ENCODE measurements around the gene FAM180A.
A peak's percentile ranks its signal among the peaks of the same experiment; 100 is the strongest.
"Not testable (repeated sequence)": the region's sequence is repeated elsewhere in the genome, so short reads cannot be mapped to it uniquely, and the experiment has no call there.

FAM180A gene

DNA sequence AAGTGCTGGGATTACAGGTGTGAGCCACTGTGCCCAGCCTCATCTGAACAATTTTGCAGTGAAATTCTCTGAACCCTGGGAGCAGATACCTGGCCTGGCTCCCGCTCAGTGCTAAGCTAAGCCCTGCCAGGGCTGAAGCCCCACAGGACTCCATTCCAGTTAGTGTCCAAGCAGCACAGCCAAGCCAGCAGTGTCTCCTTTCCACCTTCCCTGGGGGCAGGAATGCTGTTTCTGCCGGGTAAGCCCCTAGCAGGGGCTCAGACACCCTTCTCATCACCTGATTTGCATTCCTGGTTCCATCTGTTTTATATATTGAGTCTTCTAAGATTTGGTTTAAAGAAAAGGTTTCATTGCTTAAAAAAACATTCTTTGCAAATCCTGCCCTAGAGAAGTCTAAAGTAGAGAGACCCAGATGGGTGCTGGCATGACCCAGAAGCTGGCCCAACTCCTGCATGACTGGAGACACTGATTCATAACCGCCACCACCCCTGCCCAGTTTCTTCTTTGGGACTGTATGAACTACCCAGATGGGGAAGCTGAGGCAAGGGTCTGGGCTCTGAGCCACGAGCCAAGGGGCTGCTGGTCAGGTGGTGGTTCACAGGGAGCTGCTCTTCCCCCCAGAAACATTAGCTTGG lies 34.7 kb downstream of the FAM180A start:
- no peak for DNase-seq (ENCODE audit: low spot score)

DNA sequence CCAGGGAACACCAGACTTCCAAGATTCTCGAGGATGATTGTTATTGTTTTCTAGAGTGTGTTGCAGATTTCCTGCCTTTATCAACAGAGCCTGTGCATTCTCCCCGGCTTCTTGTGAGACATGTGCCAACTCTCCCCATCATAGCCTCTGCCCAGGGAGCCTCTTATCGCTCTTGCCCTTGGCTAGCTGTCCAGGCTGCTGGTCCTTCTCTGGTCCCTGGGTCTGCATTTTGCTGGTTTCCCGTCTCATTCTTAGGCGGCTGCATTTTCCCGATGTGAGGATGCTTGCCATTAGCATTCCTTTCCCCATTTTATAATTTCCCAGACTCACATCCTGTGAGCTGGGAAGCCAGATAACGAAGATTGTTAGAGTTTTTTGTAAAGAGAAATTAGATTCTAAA lies 35.8 kb downstream of the FAM180A start:
- DNase-seq (ENCODE audit: low spot score): peak; percentile 21

DNA sequence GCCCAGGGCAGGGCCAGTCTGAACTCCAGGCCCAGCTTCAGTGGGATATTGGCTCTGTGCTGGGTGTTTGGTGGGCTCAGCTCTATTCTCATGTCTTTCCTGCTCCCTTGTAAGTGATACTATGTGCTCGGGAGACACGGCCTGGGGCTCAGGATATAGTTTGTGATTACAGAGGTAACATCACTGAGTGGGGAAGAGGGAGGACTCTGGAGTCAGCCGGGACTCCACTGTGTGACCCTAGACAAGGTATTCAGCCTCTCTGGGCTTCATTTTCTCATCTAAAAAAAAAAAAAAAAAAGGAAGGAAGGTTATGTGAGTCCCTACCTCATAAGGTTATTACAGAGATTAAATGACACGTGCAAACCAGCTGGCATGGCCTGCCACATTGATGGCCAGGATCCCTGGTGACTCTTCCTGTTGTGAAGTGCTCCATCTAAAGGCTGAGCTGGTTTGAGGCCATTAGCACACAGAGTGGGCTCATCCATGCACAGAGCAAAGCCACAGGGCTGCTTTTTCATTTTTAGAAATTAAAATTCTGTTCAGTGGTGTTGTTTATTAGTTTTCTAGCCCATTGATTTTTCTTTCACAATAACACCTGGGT lies 36.3 kb downstream of the FAM180A start:
- DNase-seq (ENCODE audit: low spot score): no peak

DNA sequence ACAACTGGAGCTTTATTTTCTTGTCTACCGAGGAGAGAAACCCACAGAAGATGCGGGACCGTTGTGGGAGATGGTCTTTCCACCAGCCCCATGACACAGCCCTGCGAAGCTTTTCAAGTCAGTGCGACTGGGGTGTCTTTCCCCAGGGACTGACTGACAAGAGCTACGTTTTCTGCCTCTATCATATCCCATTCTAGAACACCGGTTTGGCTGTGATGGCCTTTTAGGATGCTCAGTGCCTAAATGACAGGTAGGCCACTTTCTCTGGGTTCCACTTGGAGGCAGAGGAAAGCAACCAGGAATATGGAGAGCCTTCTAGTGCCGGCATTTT lies 37.5 kb downstream of the FAM180A start:
- no peak for DNase-seq (ENCODE audit: low spot score)

DNA sequence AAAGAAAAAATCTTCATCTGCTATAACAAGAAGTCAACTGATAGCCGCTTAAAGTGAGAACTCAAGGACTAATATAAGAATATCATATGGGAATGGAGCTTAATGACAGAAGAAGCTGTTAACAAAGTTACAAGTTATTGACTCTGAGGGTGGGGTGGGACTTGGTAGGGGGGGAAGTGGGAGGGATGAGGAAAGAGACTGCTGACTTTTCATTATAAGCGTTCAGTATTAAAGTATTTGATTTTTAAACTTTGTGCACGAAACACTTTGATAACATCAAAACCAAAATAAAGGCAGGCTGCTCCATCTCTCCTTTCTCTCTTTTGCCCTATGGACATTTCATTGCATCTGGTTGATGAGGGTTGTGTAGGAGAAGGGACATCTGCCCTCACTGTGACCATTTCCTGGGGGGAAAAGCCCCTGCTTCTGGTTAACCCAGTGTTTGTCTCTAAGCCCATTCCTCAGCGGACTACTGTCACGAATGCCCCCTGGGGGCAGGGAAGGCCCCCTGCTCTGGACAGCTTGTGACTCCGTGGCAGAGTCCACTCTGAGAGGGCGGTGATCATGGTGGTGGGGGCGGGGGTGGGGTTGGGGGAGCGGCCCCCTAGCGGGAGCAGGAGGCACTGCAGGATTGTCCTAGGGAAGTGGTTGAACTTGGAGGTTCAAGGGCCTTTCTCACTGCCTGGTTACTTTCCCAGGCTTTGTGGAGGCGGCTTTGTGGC lies 38.0 kb downstream of the FAM180A start:
- no peak for DNase-seq (ENCODE audit: low spot score)

DNA sequence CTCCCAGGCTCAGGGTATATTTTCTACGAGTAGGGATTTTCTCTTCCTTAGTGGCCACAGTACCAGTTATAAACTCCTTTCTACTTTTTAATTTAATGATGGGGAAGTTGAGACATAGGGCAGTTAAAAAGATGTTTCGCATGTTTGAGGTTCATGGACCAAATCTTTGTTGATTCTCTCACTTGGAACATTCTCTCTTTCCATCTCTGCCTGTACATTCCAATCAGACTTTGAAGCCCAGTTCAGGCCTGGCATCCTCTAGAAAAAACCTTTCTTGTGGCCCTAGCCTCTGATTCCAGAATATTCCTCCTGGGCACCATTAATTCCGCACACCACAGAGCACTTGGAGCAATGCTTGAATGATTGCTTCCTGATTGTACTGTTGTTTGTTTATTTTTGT lies 39.1 kb downstream of the FAM180A start:
- no peak for DNase-seq (ENCODE audit: low spot score)

DNA sequence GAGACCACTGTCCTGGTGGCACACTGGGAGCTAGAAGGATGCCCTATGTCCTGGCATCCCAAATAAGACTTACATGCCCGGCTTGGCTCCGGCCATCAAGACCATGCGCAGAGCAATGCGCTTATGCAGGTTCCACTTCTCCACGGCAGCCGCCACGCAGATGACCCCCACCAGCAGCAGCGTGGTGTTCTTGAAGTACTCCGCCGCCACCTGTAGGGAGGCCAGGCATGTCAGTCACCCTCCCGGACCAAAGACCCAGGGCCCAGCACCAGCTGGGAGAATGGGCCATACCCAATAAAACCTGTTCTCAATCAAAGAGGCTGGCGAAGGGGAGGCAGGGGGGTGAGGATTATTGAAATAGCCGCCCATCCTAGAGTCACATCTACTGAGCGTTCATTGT lies 40.6 kb downstream of the FAM180A start:
- no peak for DNase-seq (ENCODE audit: low spot score)

DNA sequence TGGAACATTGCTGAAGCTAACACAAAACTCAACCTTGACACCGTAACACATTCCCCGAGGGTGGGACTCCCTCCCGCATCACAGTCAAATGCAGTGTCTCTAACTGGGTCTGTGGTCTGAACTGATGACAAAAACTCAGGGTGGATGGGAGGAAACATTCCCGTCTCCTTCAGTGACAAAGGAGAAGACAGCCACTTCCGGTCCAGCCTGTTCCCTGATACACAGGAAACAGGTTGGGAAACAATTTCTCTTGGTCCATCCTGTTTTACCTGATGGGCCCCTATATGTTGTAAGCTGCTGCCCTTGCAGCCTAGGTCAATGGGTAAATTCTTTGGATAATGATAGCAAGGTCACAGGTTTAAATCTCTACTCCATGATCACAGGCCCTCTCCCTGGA lies 41.0 kb downstream of the FAM180A start:
- no peak for DNase-seq (ENCODE audit: low spot score)

DNA sequence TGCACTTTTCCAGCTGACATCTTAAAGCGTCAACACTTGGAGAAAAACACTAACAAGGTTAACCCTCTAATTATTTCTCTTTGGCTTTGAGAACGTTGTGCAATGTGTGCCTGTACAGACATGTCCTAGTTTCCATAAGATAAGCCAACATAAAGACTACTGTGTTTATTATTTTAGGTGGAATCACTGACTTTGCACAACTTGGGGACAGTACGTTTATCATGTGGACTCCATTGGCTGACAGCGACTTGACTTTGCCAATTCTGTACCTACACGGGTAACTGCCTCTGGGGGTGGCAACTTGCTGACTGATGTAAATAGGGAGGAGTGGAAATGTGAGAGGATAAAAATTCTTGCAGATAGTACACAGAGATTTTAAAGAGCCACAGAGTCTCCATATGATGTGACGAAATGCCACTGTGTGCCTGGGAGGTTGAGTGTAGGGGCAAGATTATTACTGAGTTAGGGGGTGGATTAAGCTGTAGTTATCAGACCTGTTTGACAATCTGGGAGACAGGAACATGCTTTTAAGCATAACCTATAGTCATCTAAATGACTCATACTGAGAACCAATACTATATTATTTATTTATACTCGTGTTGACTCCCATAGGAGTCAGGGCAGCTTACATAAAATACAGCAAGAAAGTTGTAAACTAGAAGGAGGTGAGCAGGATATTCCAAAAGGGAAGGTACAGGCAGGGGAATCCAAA lies 41.6 kb downstream of the FAM180A start:
- DNase-seq (ENCODE audit: low spot score): no peak

DNA sequence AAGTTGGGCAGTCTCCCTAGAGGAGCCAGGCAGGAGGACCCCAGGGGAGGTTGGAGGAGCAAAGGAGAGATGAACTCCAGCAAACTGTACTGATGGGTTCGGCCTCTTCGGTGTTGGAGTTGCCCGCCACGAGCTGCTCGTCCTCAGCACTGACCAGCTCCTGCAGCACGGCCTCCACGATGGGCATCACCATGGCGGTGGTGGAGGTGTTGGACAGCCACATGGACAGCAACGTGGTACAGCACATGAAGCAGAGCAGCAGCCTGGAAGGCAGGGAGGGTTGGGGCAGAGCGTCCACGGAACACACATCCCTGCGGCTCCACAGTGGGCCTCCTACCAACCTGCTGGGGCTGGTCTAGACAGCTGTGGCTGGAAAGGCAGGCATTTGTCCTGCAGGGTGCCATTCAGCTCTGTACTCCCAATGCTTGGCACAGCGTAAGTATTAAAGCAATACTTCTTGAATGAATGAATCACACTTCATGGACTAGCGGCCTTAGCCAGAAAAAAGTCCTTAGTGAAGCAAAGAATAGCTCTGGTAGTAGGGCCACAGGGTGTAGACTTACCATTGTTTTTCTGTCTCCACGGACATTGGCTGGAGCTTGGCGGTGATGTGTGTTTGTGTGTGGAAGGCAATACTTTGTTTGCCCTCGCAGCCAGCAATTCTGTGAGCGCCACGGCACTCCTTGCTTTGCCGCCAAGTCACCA lies 42.4 kb downstream of the FAM180A start:
- no peak for DNase-seq (ENCODE audit: low spot score)

DNA sequence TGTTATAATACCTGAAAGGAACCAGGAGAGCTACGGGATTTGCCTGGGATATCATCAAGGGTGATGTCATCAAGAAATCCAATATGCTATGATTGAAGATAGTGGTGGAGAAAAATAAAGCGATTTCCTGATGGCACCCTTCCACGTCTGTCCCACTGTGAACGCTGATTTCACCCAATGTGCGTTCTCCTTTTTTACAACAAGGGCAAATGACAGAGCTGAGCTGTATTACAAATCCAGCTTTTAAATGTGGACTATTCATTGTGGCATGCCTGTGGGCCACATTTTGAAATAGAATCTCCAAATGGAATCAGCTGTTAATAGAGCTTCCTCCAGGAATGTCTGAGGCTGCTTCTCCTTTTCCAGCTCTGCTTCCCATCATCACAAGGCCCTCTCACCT lies 43.9 kb downstream of the FAM180A start:
- DNase-seq (ENCODE audit: low spot score): no peak

DNA sequence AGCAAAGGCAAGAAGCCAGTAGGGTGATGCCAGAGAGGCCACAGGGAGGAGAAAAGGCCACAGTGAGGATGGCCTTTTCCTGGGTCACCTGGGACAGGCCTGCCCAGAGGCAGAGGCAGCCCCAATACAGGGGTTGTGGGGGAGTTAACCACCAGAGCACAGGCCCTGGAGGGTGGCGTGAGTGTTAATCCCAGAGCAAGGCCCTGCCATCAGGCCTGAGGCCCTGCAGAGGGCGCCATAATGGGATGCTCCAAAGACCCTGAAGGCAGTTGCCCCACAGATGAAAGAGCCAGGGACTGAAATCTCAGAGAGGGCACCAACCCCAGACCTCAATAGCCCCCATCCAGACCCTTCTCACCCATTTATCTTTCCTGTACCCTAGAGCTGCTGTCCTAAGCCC lies 44.5 kb downstream of the FAM180A start:
- no peak for DNase-seq (ENCODE audit: low spot score)

DNA sequence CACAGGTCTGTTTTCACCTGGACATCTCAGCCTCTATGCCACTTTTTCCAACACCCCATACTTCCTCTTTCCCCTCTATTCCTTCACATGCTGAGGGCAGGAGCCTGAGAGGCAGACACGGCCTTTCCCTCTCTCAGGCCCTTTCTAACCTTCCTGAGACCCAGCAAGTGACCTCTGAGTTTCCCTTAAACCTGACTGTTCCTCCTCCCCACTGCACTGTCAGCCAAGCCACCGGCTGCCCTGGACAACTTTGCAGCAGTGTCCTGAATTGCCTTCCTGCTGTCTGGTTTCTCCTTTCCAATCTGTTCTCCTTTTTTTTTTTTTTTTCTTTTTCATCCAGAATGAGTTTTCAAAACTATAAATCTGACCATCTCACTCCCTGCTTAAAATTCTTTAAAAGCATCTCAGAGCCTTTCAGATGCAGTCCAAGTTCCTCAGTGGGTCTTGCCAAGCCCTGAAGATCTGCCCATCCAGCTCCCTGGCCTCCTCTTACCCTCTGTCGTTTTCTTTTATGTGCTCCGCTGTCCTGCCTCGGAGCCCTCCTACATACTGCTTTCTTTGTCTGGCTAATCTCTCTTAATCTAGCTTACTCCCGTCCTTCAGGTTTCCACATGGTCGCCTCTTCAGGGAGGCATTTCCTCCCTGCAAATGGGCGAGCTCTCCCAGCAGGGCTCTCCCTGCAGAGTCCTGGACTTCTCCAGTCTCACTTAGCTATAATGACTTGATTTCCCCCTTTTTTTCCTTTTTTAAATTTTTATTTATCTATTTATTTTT lies 51.1 kb downstream of the FAM180A start:
- DNase-seq (ENCODE audit: low spot score): no peak

DNA sequence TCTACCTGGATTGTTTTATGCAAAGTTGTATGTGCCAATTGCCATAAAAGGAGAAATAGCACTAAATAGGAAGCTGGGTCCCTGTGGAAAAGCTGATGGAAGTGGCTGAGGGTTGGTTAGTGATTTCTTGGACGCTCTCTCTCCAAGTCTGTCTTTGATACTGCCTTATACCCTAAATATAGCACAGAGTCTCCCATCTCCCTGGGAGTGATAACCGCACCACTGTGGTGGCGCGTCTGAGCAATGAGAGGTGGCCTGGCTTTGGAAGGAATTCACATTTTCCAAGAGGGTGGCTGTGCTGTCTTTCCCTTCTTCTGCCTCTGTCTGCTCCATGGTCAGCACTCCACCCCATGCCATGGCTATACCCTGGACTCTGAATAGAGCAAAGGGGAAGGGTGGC lies 55.1 kb downstream of the FAM180A start:
- no peak for DNase-seq (ENCODE audit: low spot score)

DNA sequence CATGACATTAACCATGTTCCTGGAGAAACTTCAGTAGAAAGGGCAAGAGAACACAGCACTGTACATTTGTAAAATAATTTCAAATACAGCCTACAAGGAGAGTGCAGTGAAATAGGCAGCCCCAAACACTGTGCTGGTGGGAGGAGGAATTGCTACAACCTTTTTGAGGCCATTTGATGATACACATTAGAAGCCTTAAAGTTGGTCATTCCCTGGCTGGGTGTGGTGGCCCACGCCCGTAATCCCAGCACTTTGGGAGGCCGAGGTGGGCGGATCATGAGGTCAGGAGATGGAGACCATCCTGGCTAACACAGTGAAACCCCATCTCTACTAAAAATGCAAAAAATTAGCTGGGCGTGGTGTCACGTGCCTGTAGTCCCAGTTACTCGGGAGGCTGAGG lies 56.0 kb downstream of the FAM180A start:
- DNase-seq (ENCODE audit: low spot score): not testable (repeated sequence)

DNA sequence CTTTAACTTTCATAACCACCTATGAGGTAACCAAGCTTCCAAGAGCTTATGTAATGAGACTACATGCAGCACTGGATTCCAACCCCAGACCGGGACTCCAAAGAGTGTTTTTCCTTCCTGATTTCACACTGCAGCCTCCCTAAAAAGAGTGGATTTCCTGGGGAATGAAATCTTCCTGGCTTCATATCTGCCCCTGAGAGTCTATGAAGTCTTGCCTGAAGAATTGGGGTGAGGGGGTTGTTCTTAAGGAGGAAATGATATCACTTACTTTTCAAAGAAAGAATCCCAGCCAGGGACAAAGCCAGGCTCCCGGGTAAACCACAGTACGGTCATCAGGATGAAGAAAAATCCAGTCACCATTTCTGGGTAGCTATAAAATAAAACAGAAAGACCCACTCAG lies 56.6 kb downstream of the FAM180A start:
- peak; percentile 83 for DNase-seq (ENCODE audit: low spot score)

DNA sequence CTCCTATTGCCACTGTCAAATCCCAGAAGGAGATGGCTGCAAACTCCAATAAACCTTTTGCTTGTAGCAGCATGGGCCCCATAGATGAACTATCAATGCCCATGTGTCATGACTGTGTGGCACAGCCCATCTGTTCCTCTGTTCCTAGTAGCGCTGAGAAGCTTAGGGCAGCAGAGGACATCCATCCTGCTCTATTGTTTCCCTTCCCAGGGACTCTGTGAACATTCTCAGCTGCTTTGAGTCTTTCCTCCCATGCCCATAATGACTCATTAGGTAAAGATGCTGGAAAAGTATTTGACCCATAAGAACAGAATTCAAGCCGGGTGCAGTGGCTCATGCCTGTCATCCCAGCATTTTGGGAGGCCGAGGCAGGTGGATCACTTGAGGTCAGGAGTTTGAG lies 58.0 kb downstream of the FAM180A start:
- DNase-seq (ENCODE audit: low spot score): peak; percentile 88

DNA sequence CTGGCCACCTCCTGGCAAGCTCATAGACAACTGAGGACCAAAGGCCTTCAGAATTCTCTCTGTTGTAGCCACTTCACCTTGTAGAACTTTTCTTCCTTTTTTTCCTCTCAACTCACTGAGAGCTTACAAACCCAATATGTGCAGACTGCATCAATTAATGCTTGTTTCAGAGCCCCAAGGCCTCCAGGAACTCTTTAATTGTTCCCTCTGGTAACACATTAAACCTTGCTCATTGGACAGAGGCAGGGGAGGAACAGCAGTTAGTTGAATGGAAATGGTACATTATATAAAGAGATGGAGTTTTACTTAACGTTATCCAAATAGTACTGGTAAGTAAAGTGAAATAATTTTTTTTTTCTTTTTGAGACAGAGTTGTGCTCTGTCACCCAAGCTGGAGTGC lies 61.1 kb downstream of the FAM180A start:
- no peak for DNase-seq (ENCODE audit: low spot score)

DNA sequence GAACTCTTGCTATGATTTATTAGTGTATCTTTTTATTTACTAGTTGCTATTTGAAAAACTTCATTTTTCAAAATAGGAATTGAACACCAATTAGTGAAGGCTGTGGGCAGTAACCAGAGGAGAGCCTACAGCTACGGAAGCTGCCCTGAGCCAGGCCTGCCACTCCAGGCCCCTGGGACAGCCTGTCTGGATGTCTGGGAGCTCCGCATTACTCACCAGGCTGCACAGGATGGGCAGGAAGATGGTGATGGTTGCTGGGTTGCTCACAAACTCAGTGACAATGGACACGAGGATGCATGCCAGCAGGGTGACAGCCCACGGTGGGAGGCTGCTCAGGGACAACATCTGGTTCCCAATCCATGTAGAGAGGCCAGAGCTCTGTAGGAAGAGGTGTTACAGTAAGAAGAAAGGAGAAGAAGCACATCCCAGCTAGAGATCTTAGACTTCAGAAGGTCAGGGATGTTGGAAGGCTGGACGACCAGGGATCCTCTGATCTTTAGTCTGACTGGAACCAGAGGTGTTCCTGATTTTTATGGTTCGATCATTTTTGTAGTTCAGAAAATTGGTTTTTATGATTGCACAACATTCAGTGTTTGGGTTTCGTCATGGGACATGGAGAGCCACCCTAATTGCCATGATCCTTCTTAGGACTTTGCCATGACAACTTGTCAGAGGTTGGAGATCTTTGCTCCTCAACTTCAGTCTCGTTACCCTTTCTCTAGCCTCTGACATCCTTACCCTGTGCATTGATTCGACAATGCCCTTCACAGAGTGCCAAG lies 63.1 kb downstream of the FAM180A start:
- peak; percentile 95 for DNase-seq (ENCODE audit: low spot score)

DNA sequence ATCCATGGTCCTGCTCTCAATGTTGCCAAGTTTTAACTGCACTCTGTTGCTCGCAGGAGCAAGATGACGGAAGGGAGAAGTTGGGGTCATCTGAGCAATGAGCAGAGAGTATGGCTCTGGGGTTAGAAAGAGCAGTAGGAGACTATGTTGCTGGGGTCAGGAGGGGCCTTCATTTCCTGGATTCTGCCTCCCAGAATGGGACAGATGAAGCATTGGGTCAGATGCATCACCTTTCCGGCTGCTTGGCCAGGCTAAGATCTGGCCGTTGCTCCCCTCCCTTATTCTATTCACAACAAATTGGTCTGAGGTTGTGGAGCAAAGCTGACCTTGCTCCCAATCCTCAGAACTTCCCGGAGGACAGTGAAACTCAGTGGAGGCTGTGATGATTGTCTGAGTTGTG lies 63.9 kb downstream of the FAM180A start:
- DNase-seq (ENCODE audit: low spot score): peak; percentile 47

DNA sequence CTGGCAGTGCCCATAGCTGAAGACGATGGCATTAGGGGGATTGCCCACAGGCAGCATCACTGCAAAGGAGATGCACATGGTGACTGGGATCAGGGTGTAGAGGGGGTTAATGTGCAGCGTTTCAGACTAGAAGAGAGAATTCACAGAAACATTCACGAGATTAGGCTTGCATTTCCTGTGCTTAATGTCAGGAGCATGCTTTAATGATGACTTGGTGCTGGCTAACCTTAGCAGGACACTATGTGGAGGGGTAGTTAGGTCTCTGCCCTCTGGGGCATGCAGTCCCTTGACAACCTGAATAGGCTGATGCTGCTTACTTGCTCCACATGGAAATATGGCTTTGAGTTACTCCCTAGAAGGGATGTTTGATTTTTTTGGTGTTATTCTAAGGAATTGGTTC lies 64.5 kb downstream of the FAM180A start:
- DNase-seq (ENCODE audit: low spot score): peak; percentile 75
